Upper lobe of left lung (tissue), 4 donors: ENCODE measurements around the gene APBB2.

Experiments
- EP300 ChIP-seq, 4 donors: sonication (generic); formaldehyde crosslinking; IDR thresholded peaks; one replicate each; pipeline ENCODE4 v1.5.1; 2017; ENCODE audit warnings: antibody characterized with exemption in 4 of 4, control low read depth in 2 of 4
- POLR2A ChIP-seq, 4 donors: fragments of 450-650 bp; IDR thresholded peaks; one replicate each; pipeline ENCODE4 v1.5.1; 2016 to 2017; ENCODE audit warnings: antibody characterized with exemption in 4 of 4, mild to moderate bottlenecking in 2 of 4
- POLR2AphosphoS5 ChIP-seq, 2 donors: sonication (generic); formaldehyde crosslinking; IDR thresholded peaks; one replicate each; pipeline ENCODE4 v1.5.1; 2017; ENCODE audit warnings: antibody characterized with exemption in 2 of 2
- TF ChIP-seq, protein P1 (sequence below), 6 experiments: fragments of 450-650 bp in 4 of 6; fragments of 200-600 bp in 2 of 6; sonication (generic) in 2 of 6; IDR thresholded peaks; one replicate each; pipeline ENCODE4 v1.5.1; 2016 to 2019; ENCODE audit warnings: antibody characterized with exemption in 6 of 6

GRCh38 chr4:41066049-41066448 lies 148.3 kb downstream of the APBB2 start:
- TF ChIP-seq POLR2A (IDR thresholded peaks at IDR 0.05) (no peak), POLR2AphosphoS5 (IDR thresholded peaks at IDR 0.05) (no peak), EP300 (IDR thresholded peaks at IDR 0.05) (no peak)
- TF ChIP-seq, protein P1, sequence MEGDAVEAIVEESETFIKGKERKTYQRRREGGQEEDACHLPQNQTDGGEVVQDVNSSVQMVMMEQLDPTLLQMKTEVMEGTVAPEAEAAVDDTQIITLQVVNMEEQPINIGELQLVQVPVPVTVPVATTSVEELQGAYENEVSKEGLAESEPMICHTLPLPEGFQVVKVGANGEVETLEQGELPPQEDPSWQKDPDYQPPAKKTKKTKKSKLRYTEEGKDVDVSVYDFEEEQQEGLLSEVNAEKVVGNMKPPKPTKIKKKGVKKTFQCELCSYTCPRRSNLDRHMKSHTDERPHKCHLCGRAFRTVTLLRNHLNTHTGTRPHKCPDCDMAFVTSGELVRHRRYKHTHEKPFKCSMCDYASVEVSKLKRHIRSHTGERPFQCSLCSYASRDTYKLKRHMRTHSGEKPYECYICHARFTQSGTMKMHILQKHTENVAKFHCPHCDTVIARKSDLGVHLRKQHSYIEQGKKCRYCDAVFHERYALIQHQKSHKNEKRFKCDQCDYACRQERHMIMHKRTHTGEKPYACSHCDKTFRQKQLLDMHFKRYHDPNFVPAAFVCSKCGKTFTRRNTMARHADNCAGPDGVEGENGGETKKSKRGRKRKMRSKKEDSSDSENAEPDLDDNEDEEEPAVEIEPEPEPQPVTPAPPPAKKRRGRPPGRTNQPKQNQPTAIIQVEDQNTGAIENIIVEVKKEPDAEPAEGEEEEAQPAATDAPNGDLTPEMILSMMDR (IDR thresholded peaks at IDR 0.05): no peak
